Progenitor cell of endocrine pancreas (in vitro differentiated cells): Measurements from ENCODE around the gene PPP1R13L. TPM values are rescaled to one million over a fixed set of nuclear protein-coding genes. Genes with fewer than 3 reads are reported as not detected.

Experiments used
- DNase-seq: peaks from one replicate; pipeline ENCODE4 v3.0.0; 2021; ENCODE audit warnings: low spot score; ENCODE audit not compliant: unreplicated experiment
- H3K27ac Mint-ChIP-seq: 2 replicates; pipeline ENCODE4 v1.8.0; 2021; ENCODE audit warnings: mild to moderate bottlenecking, moderate library complexity, mixed read lengths
- H3K27me3 Mint-ChIP-seq: 2 replicates; pipeline ENCODE4 v1.8.0; 2021; ENCODE audit warnings: mixed read lengths
- H3K36me3 Mint-ChIP-seq: 2 replicates; pipeline ENCODE4 v1.8.0; 2022; ENCODE audit warnings: mixed read lengths; ENCODE audit not compliant: insufficient read depth
- H3K4me1 Mint-ChIP-seq: 2 replicates; pipeline ENCODE4 v1.8.0; 2021; ENCODE audit warnings: low read depth, mixed read lengths
- H3K4me3 Mint-ChIP-seq: 2 replicates; pipeline ENCODE4 v1.8.0; 2021; ENCODE audit warnings: low read depth, mild to moderate bottlenecking, moderate library complexity, mixed read lengths
- H3K9me3 Mint-ChIP-seq: 2 replicates; pipeline ENCODE4 v1.8.0; 2021; ENCODE audit warnings: low read depth, mixed read lengths
- CTCF ChIP-seq: fragments of 200-600 bp; sonication (generic); IDR thresholded peaks from one replicate; pipeline ENCODE4 v1.5.0; 2021; ENCODE audit warnings: antibody characterized with exemption, mild to moderate bottlenecking; ENCODE audit not compliant: unreplicated experiment
- total RNA-seq: library from RNA; stranded (reverse); gene quantifications from 2 replicates; pipeline ENCODE4 v1.2.1, GENCODE V29; 2021

The PPP1R13L gene
- total RNA-seq, 1 donor from 2014 or later: 27.2 TPM

GRCh38 chr19:45358213-45358792, 46.6 kb downstream of the PPP1R13L start:
- Mint-ChIP-seq H3K27ac (no peak overlapping the region), H3K4me3 (no peak overlapping the region), H3K9me3 (no peaks in the 10 kb centered on the region)

GRCh38 chr19:45357445-45357783, 47.5 kb downstream of the PPP1R13L start:
- no peak for TF ChIP-seq CTCF
- no peaks in the 10 kb centered on the region for H3K9me3 Mint-ChIP-seq
- no peak overlapping the region for H3K4me3 Mint-ChIP-seq
- H3K27ac Mint-ChIP-seq: peak overlapping the region; percentile 69
- no peak for DNase-seq
- no peaks in the 10 kb centered on the region for H3K27me3 Mint-ChIP-seq
- no peaks in the 10 kb centered on the region for H3K4me1 Mint-ChIP-seq
- H3K36me3 Mint-ChIP-seq: peaks cover 31% of the 10 kb centered on the region

More at GRCh38 chr19:45358213-45358792, 46.6 kb downstream of the PPP1R13L start:
- Mint-ChIP-seq H3K27me3 (no peaks in the 10 kb centered on the region), H3K4me1 (no peaks in the 10 kb centered on the region), H3K36me3 (peaks cover 30% of the 10 kb centered on the region)
- no peak for DNase-seq
- TF ChIP-seq CTCF: no peak

GRCh38 chr19:45356760-45357444, 48.0 kb downstream of the PPP1R13L start:
- no peaks in the 10 kb centered on the region for H3K9me3 Mint-ChIP-seq
- no peak for TF ChIP-seq CTCF
- no peak for DNase-seq
- peaks cover 28% of the 10 kb centered on the region for H3K36me3 Mint-ChIP-seq
- no peaks in the 10 kb centered on the region for H3K27me3 Mint-ChIP-seq
- H3K4me1 Mint-ChIP-seq: no peaks in the 10 kb centered on the region
- peak overlapping the region; percentile 69 for H3K27ac Mint-ChIP-seq
- no peak overlapping the region for H3K4me3 Mint-ChIP-seq

GRCh38 chr19:45355910-45356309, 49.0 kb downstream of the PPP1R13L start:
- no peak for DNase-seq
- no peaks in the 10 kb centered on the region for H3K9me3 Mint-ChIP-seq
- H3K27ac Mint-ChIP-seq: no peak overlapping the region
- no peaks in the 10 kb centered on the region for H3K4me1 Mint-ChIP-seq
- peaks cover 24% of the 10 kb centered on the region for H3K36me3 Mint-ChIP-seq
- H3K4me3 Mint-ChIP-seq: no peak overlapping the region
- no peaks in the 10 kb centered on the region for H3K27me3 Mint-ChIP-seq
- TF ChIP-seq CTCF: no peak

- Mint-ChIP-seq H3K9me3 (no peaks in the 10 kb centered on the region), H3K27ac (no peak overlapping the region), H3K36me3 (peaks cover 26% of the 10 kb centered on the region), H3K4me1 (no peaks in the 10 kb centered on the region), H3K27me3 (no peaks in the 10 kb centered on the region), H3K4me3 (no peak overlapping the region)
- no peak for TF ChIP-seq CTCF
- DNase-seq: no peak
Observed at GRCh38 chr19:45355402-45355801, 49.5 kb downstream of the PPP1R13L start.
